GM19193 (cell line): Measurements from ENCODE around the gene METTL25B.

Experiments used
- POLR2A ChIP-seq: IDR thresholded peaks from 4 replicates; pipeline ENCODE4 v1.6.1; 2011; ENCODE audit not compliant: insufficient read depth, insufficient read length; ENCODE audit errors: extremely low read depth

Gene METTL25B

DNA sequence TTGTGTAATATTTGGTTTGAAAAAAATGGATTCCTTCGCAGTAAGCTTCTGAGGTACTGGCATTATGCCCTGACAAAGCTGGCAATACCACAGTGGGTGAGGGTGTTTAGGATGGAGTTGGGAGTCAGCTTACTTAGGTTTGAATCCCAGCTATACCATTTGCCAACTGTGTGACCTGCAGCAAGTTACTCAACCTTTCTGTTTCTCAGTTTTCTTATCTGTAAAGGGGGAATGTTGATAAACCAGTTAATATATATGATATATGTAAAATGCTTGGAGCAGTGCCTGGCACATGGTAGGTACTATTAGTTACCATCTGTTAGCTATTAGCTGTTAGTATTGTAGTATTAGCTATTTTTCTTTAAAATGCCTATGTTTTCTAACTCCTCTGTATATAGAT is 28.1 kb downstream of the METTL25B start:
- TF ChIP-seq POLR2A, result no peak

DNA sequence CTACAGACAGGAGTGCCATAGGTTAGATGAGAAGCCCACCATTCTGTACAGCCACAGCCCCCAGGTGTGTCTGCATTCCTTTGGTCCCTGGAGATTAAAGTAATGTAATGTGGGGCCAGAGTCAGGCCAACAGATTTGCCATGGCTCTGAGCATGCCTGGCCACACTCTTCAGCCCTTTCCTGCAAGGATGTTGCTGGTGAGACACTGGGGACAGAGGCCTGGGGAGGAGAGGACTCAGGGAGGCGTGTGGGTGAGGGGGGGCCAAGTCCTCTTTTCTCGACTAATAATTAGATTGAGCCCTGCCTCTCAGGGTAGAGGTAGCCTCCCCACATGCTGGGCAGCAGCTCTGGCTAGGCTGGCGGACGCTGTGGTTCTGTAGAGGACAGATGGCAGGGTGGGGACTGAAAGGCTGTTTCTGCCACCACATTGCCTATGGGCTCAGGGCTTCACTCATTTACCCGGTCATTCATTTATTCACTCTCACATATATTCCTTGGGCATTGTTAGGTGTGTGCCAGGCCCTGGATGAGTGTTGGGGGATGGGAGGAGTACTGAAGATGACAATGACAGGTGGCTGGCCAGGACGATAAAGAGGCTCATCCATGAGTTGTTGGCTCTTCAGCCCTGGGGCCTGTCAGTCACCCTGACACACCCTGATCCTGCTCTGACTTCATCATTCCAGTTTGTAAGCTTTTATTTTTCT is 32.0 kb downstream of the METTL25B start:
- no peak for TF ChIP-seq POLR2A

DNA sequence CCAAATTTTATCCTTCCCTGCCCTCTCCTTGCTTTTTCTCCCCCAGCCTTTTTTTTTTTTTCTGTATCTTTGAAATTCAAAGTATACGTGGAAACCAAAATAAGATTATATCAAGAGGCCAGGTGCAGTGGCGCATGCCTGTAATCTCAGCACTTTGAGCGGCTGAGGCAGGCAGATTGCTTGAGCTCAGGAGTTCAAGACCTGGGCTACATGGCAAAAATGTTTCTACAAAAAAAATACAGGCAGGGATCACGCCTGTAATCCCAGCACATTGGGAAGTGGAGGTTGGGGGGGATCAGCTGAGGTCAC is 32.5 kb downstream of the METTL25B start:
- no peak for TF ChIP-seq POLR2A

DNA sequence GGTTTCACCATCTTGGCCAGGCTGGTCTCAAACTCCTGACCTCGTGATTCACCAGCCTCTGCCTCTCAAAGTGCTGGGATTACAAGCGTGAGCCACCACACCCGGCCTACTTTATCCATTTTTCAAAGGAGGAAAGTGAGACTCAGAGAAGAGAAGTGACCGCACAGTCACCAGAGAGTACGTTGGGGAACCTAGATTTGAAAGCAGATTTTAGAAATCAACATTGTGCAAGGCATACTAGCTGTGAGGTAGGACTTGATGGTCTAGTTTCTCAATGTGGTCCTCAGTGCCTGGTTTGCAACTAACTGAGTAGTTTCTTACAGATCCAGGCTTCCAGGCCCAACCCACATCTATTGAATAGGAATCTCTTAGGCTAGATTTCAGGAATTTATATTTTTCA is 37.4 kb downstream of the METTL25B start:
- no peak for TF ChIP-seq POLR2A

DNA sequence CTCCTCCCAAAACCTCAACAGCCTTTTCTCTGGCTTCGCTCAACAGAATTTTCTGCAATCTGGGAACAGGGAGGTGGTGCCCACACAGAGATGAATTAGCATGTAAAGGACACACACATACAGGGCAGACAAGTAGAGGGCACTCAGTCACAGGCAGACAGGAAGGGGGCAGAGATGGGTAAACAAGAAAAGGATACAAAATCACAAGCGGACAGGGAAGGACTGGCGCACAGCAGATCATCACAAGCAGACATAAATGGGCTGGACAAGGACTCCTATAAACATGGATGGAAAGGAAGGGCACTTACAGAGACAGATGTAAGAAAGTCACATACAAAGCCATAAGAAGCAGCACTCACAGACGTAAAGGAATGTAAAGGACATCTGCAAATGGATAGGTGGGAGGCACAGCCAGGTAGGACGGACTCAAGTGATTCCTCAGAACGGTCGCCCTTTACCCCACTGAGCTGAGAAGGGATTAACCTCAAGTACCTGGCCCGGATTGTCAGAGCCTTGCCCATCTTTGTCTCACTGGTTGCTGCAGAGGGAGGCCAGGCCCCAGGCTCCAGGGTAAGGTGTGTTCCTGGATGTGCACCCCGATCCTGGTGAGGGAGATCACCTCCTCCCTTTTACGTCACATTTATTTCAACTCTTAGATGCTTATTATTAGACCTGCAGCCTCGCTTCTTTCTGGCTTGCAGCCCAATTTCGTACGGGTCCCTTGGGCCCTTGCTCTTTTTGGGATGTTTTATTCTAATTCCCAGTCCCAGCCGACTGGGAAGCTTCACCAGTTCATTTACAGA is 38.2 kb downstream of the METTL25B start:
- peak; percentile 46 for TF ChIP-seq POLR2A

DNA sequence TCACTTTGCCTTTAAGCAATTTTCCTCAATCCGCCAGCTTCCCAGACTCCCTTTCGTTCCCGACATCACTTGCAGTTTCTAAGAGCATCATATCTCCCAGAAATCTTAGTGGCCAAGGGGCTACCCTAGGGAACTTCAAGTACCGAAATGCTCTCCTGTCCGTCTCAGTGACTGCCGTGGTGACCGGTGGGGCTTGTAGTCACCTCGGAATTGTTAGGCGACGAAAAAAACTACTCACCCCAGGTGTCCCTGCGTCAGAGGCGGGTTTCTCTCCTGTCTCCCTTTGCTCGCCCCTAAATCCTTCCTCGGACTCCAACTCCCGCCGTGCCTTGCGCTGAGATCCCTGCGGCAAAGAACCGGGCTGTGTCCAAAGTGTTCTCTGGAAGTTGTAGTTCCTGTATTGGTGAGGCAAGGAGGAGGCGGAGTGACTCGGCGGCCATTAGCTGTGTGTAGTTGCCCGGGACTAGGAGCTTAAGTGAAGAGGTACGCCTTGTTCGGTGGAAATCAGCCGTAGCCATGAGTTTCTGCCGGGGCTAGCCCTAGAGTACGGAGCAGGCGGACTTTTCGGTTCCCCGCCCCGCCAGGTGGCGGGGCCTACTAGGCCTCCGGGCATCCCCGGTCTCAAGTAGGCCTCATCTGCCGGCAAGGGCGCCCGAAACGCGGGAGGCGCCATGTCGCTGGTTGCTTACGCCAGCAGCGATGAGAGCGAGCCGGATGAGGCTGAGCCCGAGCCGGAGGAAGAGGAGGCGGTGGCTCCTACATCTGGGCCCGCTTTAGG is 39.0 kb downstream of the METTL25B start, which contains the start of gene PRCC:
Gene PRCC (plus strand): TSS at position 435 of the 778 bp plus-strand sequence. CDS start 237 bp downstream, at position 672.
- TF ChIP-seq POLR2A, result peak; percentile 51

DNA sequence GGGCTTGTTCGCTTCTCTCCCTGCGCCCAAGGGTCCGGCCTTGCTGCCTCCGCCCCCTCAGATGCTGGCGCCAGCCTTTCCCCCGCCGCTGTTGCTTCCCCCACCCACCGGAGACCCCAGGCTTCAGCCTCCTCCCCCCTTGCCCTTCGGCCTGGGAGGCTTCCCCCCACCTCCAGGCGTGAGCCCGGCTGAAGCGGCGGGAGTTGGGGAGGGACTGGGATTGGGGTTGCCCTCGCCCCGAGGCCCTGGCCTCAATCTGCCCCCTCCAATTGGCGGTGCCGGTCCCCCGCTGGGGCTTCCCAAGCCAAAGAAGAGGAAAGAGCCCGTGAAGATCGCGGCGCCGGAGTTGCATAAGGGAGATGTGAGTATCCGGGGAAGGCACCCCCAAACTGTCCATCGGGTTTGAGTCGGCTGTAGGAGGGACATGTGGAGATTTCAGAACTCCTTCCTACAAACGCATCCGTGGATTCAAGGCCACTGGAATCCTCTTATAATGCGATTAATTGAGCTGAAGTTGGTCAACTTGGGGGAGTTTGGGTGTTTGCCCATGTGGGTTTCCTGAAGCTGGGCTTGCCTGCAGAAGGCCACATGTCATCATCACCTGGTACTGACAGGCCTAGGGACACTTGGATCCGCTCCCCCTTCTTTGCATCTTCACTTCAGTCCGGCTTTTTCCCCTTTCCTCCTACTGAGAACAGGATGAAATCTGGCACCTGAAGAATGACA is 39.8 kb downstream of the METTL25B start:
- TF ChIP-seq POLR2A, result no peak

DNA sequence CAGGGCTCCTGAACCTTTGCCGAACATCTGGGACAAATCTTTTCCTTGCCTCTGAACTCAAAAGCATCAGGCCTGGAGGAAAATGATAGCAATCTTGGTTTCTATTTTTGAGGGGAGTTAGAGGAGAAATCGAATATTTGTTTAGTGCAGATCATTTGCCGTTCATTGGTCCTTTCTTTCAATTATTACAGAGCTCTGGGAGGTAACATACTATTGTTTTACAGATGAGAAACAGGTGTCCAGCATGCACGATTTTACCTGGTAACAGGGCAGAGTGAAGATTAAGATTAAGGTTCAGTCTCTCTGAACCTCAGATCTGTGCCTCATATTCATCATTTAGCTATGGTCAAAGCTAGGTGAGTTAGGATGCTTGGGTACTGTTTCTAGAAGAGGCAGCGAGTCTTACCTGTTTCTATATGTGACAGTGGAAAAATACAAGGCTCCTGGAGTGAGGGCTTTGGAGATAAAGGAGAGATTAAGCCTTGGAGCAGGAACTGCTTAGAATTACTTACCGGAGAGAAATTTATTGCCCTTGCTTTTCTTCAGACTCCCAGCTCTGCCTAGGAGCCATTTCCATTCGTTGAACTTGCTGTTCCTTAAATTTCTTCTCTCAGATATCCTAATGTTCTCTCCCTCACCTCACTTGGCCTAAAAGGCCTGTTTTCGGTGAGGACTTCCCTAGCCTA is 40.5 kb downstream of the METTL25B start:
- no peak for TF ChIP-seq POLR2A

DNA sequence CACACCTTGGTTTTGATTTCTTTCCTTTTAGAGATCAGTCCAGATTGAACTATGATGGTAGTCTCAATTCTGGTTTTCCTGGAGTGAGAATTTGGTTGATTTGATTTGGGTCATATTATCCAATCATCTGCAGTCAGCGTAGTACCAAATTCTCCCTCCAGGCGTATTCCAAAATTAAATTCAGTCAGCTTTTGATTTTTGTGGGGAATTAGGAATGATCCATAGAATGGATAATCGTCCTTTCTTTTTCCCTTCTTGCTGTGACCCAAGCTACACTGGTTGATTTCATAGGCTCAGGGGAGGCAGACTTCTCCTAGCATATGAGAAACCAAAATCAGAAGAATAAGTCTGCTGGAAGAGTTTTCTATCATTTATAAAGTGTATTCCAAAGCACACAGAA is 44.0 kb downstream of the METTL25B start:
- no peak for TF ChIP-seq POLR2A

DNA sequence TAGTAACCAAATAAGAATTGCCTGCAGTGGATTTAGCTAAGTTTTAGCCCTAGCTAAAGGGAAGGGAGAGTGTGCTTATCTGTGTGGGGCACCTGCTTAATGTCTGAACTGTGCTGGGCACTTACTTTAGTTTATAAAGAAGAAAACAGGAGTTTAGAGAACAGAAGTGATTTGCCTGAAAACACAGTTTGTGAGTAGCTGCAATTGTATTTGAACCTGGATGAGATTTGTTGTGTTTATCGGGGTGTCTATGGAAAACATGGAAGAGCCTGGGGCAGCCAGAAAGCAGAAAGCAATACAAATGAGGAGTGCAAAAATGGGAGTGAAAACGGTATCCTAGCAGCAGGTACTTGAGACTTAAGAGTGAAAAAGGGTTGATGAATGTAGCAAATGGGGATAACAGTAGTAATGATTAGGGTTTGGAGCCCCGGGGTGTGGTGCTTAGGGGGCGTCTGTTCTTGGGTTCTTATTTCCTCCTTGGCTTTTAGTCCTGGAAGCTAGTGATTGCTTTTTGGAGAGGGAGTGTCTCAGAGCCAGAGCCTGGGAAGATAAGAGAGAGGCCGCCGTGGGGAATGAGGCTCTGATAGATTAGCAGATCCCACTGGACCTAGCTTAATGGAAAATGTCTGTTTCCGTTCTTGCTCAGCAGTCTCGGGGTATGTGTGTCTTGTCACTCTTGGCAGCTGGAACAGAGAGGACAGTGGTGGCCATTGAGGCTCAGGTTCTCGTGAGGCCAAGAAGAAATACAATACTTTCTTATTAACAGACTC is 44.6 kb downstream of the METTL25B start:
- no peak for TF ChIP-seq POLR2A

DNA sequence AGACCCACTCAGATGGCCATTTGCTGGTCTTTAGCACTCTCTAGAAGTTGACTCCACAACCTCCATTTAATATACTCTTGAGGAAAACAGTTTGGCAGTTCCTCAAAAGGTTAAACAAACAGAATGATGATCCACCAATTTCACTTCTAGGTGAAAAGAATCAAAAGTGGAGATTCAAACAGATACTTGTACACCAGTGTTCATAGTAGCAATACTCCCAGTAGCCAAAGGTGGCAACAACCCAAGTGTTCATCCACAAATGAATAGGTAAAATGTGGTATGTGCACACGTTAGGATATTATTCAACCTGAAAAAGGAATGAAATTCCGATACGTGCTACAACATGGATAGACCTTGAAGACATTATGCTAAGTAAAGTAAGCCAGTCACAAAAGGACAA is 45.3 kb downstream of the METTL25B start:
- no peak for TF ChIP-seq POLR2A

DNA sequence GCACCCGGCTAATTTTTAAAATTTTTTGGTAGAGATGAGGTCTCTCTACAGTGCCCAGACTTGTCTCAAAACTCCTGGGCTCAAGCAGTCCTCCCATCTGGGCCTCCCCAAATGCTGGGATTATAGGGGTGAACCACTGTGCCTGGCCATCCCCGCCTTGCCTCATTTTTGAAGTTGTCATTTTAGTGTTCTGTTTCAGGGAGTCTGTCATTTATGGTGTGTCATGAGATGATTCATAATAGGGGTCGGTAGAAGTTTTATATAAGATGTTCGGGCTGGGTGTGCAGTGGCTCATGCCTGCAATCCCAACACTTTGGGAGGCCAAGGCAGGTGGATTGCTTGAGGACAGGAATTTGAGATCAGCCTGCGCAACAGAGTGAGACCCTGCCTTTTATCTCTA is 47.5 kb downstream of the METTL25B start:
- TF ChIP-seq POLR2A, result no peak

DNA sequence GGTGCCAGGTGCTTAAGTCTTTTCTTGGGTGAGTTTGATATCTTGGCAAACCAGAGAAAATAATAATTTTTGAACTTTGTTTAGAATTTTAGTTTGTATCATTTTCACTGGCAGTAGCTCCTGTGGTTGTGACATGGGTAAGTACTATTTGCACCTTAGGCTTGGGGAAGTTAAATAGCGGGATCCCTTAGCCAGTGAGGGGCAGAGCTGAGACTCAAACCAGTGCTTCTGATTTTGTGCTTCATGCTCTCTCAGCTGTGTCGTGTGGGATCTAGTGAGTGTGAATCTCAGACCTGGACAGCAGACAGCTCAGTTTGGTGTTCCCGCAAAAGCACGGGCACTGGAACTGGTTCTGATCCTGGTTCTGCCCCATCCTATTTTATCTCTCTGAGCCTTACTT is 48.7 kb downstream of the METTL25B start:
- TF ChIP-seq POLR2A, result no peak

DNA sequence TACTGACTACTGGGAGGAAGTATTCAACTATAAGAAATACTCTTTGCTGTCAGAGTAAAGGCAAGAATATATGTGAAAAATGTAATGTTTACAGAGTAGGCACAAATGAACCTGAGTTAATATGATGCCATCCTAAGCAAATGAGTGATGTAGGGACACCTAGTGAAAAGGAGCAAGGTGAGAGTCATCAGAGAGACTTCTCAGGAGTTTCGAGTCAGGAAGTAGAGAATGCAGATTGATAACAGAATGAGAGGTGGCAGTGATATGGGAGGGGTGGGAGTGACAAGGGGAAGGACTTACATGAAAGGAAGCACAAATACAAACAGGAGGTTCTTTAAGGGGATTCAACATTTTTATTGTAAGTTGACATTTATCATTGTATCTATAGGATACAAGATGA is 49.3 kb downstream of the METTL25B start:
- TF ChIP-seq POLR2A, result no peak
